Loucy (cell line): Measurements from ENCODE around the gene CGN.

Experiments
- H2AFZ ChIP-seq: fragments of 200-600 bp; sonication (generic); 2 replicates; pipeline ENCODE4 v1.6.0; 2016; ENCODE audit warnings: antibody characterized with exemption, mild to moderate bottlenecking, low read length, moderate library complexity
- H3F3A ChIP-seq: fragments of 200-600 bp; 2 replicates; pipeline ENCODE4 v1.6.0; 2016; ENCODE audit warnings: antibody characterized with exemption, low read depth, mild to moderate bottlenecking
- H3K27me3 ChIP-seq: fragments of 200-600 bp; sonication (generic); 2 replicates; pipeline ENCODE4 v1.6.1; 2014; ENCODE audit warnings: low read length, mild to moderate bottlenecking; ENCODE audit not compliant: insufficient read depth, poor library complexity, severe bottlenecking
- H3K36me3 ChIP-seq: fragments of 200-600 bp; sonication (generic); 2 replicates; pipeline ENCODE4 v1.6.1; 2016; ENCODE audit warnings: low read length; ENCODE audit not compliant: insufficient read depth
- H3K4me1 ChIP-seq: fragments of 200-600 bp; sonication (generic); 2 replicates; pipeline ENCODE4 v1.5.1; 2014; ENCODE audit warnings: low read length, mild to moderate bottlenecking; ENCODE audit not compliant: insufficient read depth, poor library complexity, severe bottlenecking
- H3K4me2 ChIP-seq: fragments of 200-600 bp; sonication (generic); 2 replicates; pipeline ENCODE4 v1.6.0; 2014; ENCODE audit warnings: antibody characterized with exemption, low read length, low read depth, mild to moderate bottlenecking; ENCODE audit not compliant: poor library complexity, severe bottlenecking
- H3K4me3 ChIP-seq: fragments of 200-600 bp; sonication (generic); 2 replicates; pipeline ENCODE4 v1.5.1; 2014; ENCODE audit warnings: low read length, mild to moderate bottlenecking, mixed read lengths; ENCODE audit not compliant: poor library complexity, severe bottlenecking
- H3K79me2 ChIP-seq: fragments of 200-600 bp; sonication (generic); 2 replicates; pipeline ENCODE4 v1.6.1; 2014; ENCODE audit warnings: low read length; ENCODE audit not compliant: insufficient read depth
- H3K9ac ChIP-seq: fragments of 200-600 bp; sonication (generic); 2 replicates; pipeline ENCODE4 v1.6.0; 2014; ENCODE audit warnings: mild to moderate bottlenecking, low read depth, low read length, moderate library complexity; ENCODE audit not compliant: poor library complexity, severe bottlenecking
- H3K9me2 ChIP-seq: fragments of 200-600 bp; sonication (generic); replicated peaks from 2 replicates; pipeline ENCODE4 v1.6.1; 2016; ENCODE audit warnings: low read depth, low read length, mixed read lengths
- H3K9me3 ChIP-seq: fragments of 200-600 bp; sonication (generic); 2 replicates; pipeline ENCODE4 v1.6.1; 2014; ENCODE audit warnings: mild to moderate bottlenecking, antibody characterized with exemption, low read length, low read depth; ENCODE audit not compliant: insufficient read depth
- H4K20me1 ChIP-seq: fragments of 200-600 bp; sonication (generic); 2 replicates; pipeline ENCODE4 v1.6.0; 2014; ENCODE audit warnings: antibody characterized with exemption, low read length, mild to moderate bottlenecking; ENCODE audit not compliant: insufficient read depth, poor library complexity, severe bottlenecking
- EZH2phosphoT487 ChIP-seq: fragments of 200-600 bp; IDR thresholded peaks from 2 replicates; pipeline ENCODE4 v1.6.1; 2018; ENCODE audit warnings: antibody characterized with exemption, mild to moderate bottlenecking, moderate library complexity, borderline replicate concordance
- TF ChIP-seq, protein P1 (sequence below): fragments of 200-600 bp; sonication (generic); conservative IDR thresholded peaks from 2 replicates; pipeline ENCODE4 v1.5.1; 2014; ENCODE audit warnings: mild to moderate bottlenecking, antibody characterized with exemption, low read length

CGN gene

GRCh38 chr1:151492120-151492519, 19.1 kb upstream of the CGN start:
- H3K4me1 ChIP-seq, result no peaks in the 10 kb centered on the region
- H3K9ac ChIP-seq, result no peak overlapping the region
- H3K27me3 ChIP-seq, result no peaks in the 10 kb centered on the region
- no peak overlapping the region for H2AFZ ChIP-seq
- H3K4me2 ChIP-seq, result no peak overlapping the region
- H3K36me3 ChIP-seq, result no peaks in the 10 kb centered on the region
- TF ChIP-seq, protein P1, sequence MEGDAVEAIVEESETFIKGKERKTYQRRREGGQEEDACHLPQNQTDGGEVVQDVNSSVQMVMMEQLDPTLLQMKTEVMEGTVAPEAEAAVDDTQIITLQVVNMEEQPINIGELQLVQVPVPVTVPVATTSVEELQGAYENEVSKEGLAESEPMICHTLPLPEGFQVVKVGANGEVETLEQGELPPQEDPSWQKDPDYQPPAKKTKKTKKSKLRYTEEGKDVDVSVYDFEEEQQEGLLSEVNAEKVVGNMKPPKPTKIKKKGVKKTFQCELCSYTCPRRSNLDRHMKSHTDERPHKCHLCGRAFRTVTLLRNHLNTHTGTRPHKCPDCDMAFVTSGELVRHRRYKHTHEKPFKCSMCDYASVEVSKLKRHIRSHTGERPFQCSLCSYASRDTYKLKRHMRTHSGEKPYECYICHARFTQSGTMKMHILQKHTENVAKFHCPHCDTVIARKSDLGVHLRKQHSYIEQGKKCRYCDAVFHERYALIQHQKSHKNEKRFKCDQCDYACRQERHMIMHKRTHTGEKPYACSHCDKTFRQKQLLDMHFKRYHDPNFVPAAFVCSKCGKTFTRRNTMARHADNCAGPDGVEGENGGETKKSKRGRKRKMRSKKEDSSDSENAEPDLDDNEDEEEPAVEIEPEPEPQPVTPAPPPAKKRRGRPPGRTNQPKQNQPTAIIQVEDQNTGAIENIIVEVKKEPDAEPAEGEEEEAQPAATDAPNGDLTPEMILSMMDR, result no peak
- no peaks in the 10 kb centered on the region for H3K79me2 ChIP-seq
- no peaks in the 10 kb centered on the region for H3K9me2 ChIP-seq
- no peak overlapping the region for H3K4me3 ChIP-seq
- no peaks in the 10 kb centered on the region for H4K20me1 ChIP-seq
- no peaks in the 10 kb centered on the region for H3K9me3 ChIP-seq
- H3F3A ChIP-seq, result no peaks in the 10 kb centered on the region

- H3K4me2 ChIP-seq, result no peak overlapping the region
These were observed 18.1 kb upstream of the CGN start for GRCh38 chr1:151493042-151493441.

DNA sequence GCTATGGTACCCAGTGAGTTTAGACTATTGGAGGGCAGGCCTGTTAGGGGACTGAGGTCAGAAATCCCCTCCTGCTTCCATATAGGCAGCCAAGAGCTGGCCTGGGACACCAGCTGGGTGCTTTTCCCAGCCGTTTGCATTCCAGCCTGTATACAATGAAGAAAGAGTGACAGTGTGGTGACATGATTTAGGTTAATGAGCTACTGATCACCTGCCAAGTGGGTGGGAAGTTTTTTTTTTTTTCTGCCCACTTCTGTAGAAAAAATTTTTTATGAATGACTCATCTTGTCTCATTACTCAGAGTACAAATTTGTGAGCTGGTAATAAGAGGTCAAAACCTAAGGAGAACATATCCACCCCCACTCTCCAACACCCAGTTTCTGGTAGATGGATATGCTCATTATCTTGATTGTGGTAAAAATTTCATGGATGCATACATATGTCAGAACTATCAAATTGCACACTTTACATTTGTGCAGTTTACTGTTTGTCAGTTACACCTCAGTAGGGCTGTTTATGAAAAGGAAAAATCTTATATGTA, 16.4 kb upstream of the CGN start:
- H2AFZ ChIP-seq, result no peak overlapping the region
- H3F3A ChIP-seq, result no peaks in the 10 kb centered on the region
- no peak overlapping the region for H3K4me2 ChIP-seq
- H3K9me2 ChIP-seq, result no peaks in the 10 kb centered on the region
- no peaks in the 10 kb centered on the region for H4K20me1 ChIP-seq
- TF ChIP-seq EZH2phosphoT487, result no peak
- TF ChIP-seq, protein P1, result no peak
- H3K27me3 ChIP-seq, result no peaks in the 10 kb centered on the region
- H3K4me3 ChIP-seq, result no peak overlapping the region
- no peak overlapping the region for H3K9ac ChIP-seq
- no peaks in the 10 kb centered on the region for H3K36me3 ChIP-seq
- H3K4me1 ChIP-seq, result no peaks in the 10 kb centered on the region
- H3K79me2 ChIP-seq, result no peaks in the 10 kb centered on the region
- no peaks in the 10 kb centered on the region for H3K9me3 ChIP-seq

More at GRCh38 chr1:151493042-151493441, 18.1 kb upstream of the CGN start:
- H3K9me2 ChIP-seq, result no peaks in the 10 kb centered on the region
- no peak overlapping the region for H2AFZ ChIP-seq
- no peaks in the 10 kb centered on the region for H3K79me2 ChIP-seq
- TF ChIP-seq, protein P1, result no peak
- no peak for TF ChIP-seq EZH2phosphoT487
- H3K36me3 ChIP-seq, result no peaks in the 10 kb centered on the region
- H3K27me3 ChIP-seq, result no peaks in the 10 kb centered on the region
- H4K20me1 ChIP-seq, result no peaks in the 10 kb centered on the region
- H3K4me1 ChIP-seq, result no peaks in the 10 kb centered on the region
- no peaks in the 10 kb centered on the region for H3K9me3 ChIP-seq
- H3K4me3 ChIP-seq, result no peak overlapping the region
- H3K9ac ChIP-seq, result no peak overlapping the region
- no peaks in the 10 kb centered on the region for H3F3A ChIP-seq
